Gastrocnemius medialis (tissue), 4 donors: Measurements from ENCODE around the gene ULBP3. TPM values are rescaled to one million over a fixed set of nuclear protein-coding genes. Genes with fewer than 3 reads are reported as not detected.
"Not testable (repeated sequence)": the region's sequence is repeated elsewhere in the genome, so short reads cannot be mapped to it uniquely, and the experiment has no call there.

ENCODE experiments used
- ATAC-seq, 2 donors: fragments of 150-250 bp; one replicate each; pipeline ENCODE4 v1.9.1; 2016
- DNase-seq, 2 donors: peaks; one replicate each; pipeline ENCODE4 v3.0.0-alpha.2; 2019
- H3K27ac ChIP-seq, 4 donors: fragments of 200-600 bp; sonication (generic); 1 replicate in 1 of 4; 2 replicates in 3 of 4; pipeline ENCODE4 v1.5.1; 2016 to 2018; ENCODE audit warnings: mild to moderate bottlenecking in 2 of 4, moderate library complexity in 1 of 4
- H3K27me3 ChIP-seq, 3 donors: fragments of 200-600 bp; sonication (generic) in 2 of 3; 1 replicate in 1 of 3; 2 replicates in 2 of 3; pipeline versions ENCODE4 v1.5.1 to v1.6.0; 2016 to 2019; ENCODE audit warnings: mild to moderate bottlenecking in 1 of 3, moderate library complexity in 1 of 3
- H3K36me3 ChIP-seq, 2 donors: fragments of 200-600 bp; sonication (generic) in 1 of 2; one replicate each; pipeline ENCODE4 v1.5.1; 2017 to 2018
- H3K4me1 ChIP-seq, 2 donors: fragments of 200-600 bp; sonication (generic) in 1 of 2; one replicate each; pipeline ENCODE4 v1.5.1; 2016 to 2017; ENCODE audit warnings: mild to moderate bottlenecking in 2 of 2
- H3K4me3 ChIP-seq, 4 donors: fragments of 200-600 bp; sonication (generic) in 3 of 4; 1 replicate in 1 of 4; 2 replicates in 3 of 4; pipeline ENCODE4 v1.5.1; 2016 to 2019; ENCODE audit warnings: mild to moderate bottlenecking in 2 of 4
- H3K9me3 ChIP-seq, 3 donors: fragments of 200-600 bp; sonication (generic) in 2 of 3; 1 replicate in 1 of 3; 2 replicates in 2 of 3; pipeline ENCODE4 v1.5.1; 2016 to 2019
- CTCF ChIP-seq, 5 experiments: fragments of 450-650 bp in 3 of 5; fragments of 200-600 bp in 2 of 5; sonication (generic) in 2 of 5; IDR thresholded peaks in 4 of 5; conservative IDR thresholded peaks in 1 of 5; 1 replicate in 4 of 5; 2 replicates in 1 of 5; pipeline ENCODE4 v1.5.1; 2016 to 2019; ENCODE audit warnings: antibody characterized with exemption in 5 of 5, mild to moderate bottlenecking in 3 of 5, moderate library complexity in 3 of 5
- POLR2A ChIP-seq, 2 donors: fragments of 450-650 bp; IDR thresholded peaks; one replicate each; pipeline ENCODE4 v1.6.1; 2017; ENCODE audit warnings: antibody characterized with exemption in 2 of 2, mild to moderate bottlenecking in 2 of 2, moderate library complexity in 2 of 2
- in situ Hi-C, 4 donors: fragments of 200-750 bp; cut with MboI; loops; one replicate each; pipeline versions ENCODE4 v1.15.0 to v1.8.0; 2017; ENCODE audit warnings: low sequenced_read_pairs in 4 of 4
- intact Hi-C: fragments of 100-400 bp; cut with DNase I; formaldehyde crosslinking; loops from one replicate; pipeline ENCODE4 v1.15.1; 2023; ENCODE audit warnings: low total_unique reads
- total RNA-seq, 4 donors: library from RNA; depleted of rRNA; stranded (reverse); fragments of >200 nt; gene quantifications; one replicate each; pipeline versions ENCODE4 v1.1.0 to v1.2.3, GENCODE V29; 2016

Gene ULBP3
- total RNA-seq, 4 donors from 2014 or later = 1.1 TPM; not detected in 3

DNA sequence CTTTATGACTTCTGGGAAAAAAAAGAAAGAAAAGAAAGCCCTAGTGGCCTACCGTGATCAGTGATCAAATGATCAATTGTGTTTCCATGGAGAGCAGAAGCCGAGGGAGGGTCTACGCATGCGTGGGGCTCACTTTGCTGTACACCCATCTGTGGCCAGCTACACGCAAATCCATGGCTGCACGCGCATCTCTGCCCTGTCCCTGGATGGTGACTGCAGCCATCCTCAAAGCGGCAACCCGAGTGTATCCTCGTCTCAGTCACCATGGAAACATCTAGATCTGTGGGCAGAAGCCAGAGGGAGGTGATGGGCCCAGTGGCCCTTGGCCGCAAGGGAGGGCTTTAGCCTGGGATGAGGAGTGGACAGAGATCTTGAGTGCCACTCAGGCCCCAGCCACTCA, 785 bp upstream of the ULBP3 start:
- ATAC-seq (no peak), DNase-seq (no peak)
- intact Hi-C loops = no loop called here
- no peaks in the 10 kb centered on the region for H3K27me3 ChIP-seq
- no peaks in the 10 kb centered on the region for H3K36me3 ChIP-seq
- H3K4me1 ChIP-seq = peaks cover 3 to 4% of the 10 kb centered on the region in 2 donors
- peak overlapping the region in 3 of 4 donors; percentile 67 to 91 (median 68) for H3K4me3 ChIP-seq
- TF ChIP-seq CTCF (IDR thresholded peaks at IDR 0.05 in 4 of 5, conservative IDR thresholded peaks at IDR 0.05 in 1 of 5) (no peak), POLR2A (IDR thresholded peaks at IDR 0.05) (no peak)
- no peaks in the 10 kb centered on the region for H3K9me3 ChIP-seq
- in situ Hi-C loops = loop anchor here in 3 of 4 donors (10.0 to 25.0 kb wide), 2 partner anchors 325 to 743 kb away; no protein-coding TSS in a partner anchor
- peak overlapping the region in 2 of 4 donors; percentile 50 to 68 for H3K27ac ChIP-seq

- Histone ChIP-seq H3K4me3 (peak overlapping the region; percentile 67 to 91 (median 71)), H3K4me1 (peaks cover 3 to 4% of the 10 kb centered on the region in 2 donors), H3K9me3 (no peaks in the 10 kb centered on the region), H3K27me3 (no peaks in the 10 kb centered on the region), H3K36me3 (no peaks in the 10 kb centered on the region), H3K27ac (no peak overlapping the region)
- intact Hi-C loops = no loop called here
- no peak for DNase-seq
- in situ Hi-C loops = loop anchor here in 3 of 4 donors (25.0 kb wide), 1 partner anchor 744 kb away; no protein-coding TSS in a partner anchor
- no peak for ATAC-seq
- no peak for TF ChIP-seq POLR2A (IDR thresholded peaks at IDR 0.05)
- TF ChIP-seq CTCF (IDR thresholded peaks at IDR 0.05 in 4 of 5, conservative IDR thresholded peaks at IDR 0.05 in 1 of 5) = no peak
Observed at GRCh38 chr6:150068151-150068550, 770 bp downstream of the ULBP3 start.

DNA sequence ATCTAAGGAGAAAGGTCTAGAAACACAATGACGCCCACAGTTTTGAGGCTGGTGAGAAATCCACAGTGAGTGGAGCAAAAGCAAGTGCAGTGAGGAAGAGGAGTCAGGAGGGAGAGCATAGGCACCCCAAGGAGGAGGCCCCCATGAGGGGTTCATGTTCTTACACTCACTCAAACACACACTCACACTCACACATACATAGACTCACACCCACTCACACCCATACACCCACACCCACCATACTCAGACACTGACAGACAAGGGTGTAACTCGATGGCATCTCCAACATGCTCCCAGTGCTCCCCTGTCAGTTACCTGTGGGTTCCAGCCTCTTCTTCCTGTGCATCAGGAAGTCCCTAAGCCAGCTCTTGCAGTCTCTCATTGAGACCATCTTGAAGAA, 3.8 kb downstream of the ULBP3 start:
- H3K36me3 ChIP-seq = no peaks in the 10 kb centered on the region
- TF ChIP-seq POLR2A (IDR thresholded peaks at IDR 0.05) (no peak), CTCF (IDR thresholded peaks at IDR 0.05 in 4 of 5, conservative IDR thresholded peaks at IDR 0.05 in 1 of 5) (no peak)
- intact Hi-C loops (no loop called here), in situ Hi-C loops (loop anchor here in 3 of 4 donors (25.0 kb wide), 1 partner anchor 747 kb away; no protein-coding TSS in a partner anchor)
- no peak overlapping the region for H3K4me3 ChIP-seq
- DNase-seq (no peak), ATAC-seq (no peak)
- peaks cover 0 to 4% of the 10 kb centered on the region in 2 donors for H3K4me1 ChIP-seq
- no peaks in the 10 kb centered on the region for H3K27me3 ChIP-seq
- H3K27ac ChIP-seq = no peak overlapping the region
- no peaks in the 10 kb centered on the region for H3K9me3 ChIP-seq

GRCh38 chr6:150063640-150064039, 5.3 kb downstream of the ULBP3 start:
- no peak for DNase-seq
- no peaks in the 10 kb centered on the region for H3K36me3 ChIP-seq
- no peak for TF ChIP-seq CTCF (IDR thresholded peaks at IDR 0.05 in 4 of 5, conservative IDR thresholded peaks at IDR 0.05 in 1 of 5)
- no peak for TF ChIP-seq POLR2A (IDR thresholded peaks at IDR 0.05)
- intact Hi-C loops = no loop called here
- H3K4me3 ChIP-seq = no peak overlapping the region
- no peaks in the 10 kb centered on the region for H3K9me3 ChIP-seq
- peaks cover 0 to 2% of the 10 kb centered on the region in 2 donors for H3K4me1 ChIP-seq
- no peaks in the 10 kb centered on the region for H3K27me3 ChIP-seq
- ATAC-seq = no peak
- no peak overlapping the region for H3K27ac ChIP-seq
- in situ Hi-C loops = loop anchor here in 3 of 4 donors (25.0 kb wide), 1 partner anchor 749 kb away; no protein-coding TSS in a partner anchor

DNA sequence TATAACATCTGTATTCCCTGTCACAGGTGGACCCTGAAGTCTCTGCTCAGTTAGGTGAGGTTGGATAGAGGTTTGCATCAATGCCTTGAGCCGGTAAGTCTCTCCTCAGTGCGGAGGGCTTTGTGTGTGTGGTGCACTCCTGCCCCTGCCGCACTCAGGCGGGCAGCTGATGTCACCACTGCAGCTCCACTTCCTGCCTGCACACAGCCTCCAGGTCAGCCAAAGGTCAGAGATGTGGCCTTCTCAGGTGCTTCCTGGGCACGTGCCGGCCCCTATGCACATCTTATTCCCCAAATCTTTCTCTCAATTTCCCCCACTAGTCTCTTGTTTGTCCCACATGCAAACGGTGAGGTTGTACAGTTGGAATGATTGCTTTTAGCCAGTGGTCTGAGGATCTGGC, 8.9 kb downstream of the ULBP3 start:
- H3K4me1 ChIP-seq, H3K36me3 ChIP-seq, H3K27ac ChIP-seq, ATAC-seq, intact Hi-C loops, DNase-seq, H3K9me3 ChIP-seq, H3K4me3 ChIP-seq, H3K27me3 ChIP-seq: not testable (repeated sequence)
- in situ Hi-C loops = loop anchor here in 3 of 4 donors (25.0 kb wide), 1 partner anchor 752 kb away; no protein-coding TSS in a partner anchor
